Neural progenitor cell (in vitro differentiated cells): Measurements from ENCODE around the gene USP27X. TPM values are rescaled to one million over a fixed set of nuclear protein-coding genes. Genes with fewer than 3 reads are reported as not detected.

Source experiments
- DNase-seq: peaks from one replicate; pipeline ENCODE4 v3.0.0-alpha.2; 2016; ENCODE audit warnings: low spot score
- H2AFZ ChIP-seq: fragments of 200-600 bp; sonication (generic); replicated peaks from 2 replicates; pipeline ENCODE4 v1.6.1; 2016; ENCODE audit warnings: antibody characterized with exemption
- H3F3A ChIP-seq: fragments of 200-600 bp; sonication (generic); 2 replicates; pipeline ENCODE4 v1.6.1; 2016; ENCODE audit warnings: antibody characterized with exemption, low read depth
- H3K27ac ChIP-seq: fragments of 200-600 bp; sonication (generic); 2 replicates; pipeline ENCODE4 v1.5.1; 2016; ENCODE audit warnings: mild to moderate bottlenecking
- H3K27me3 ChIP-seq: fragments of 200-600 bp; sonication (generic); 2 replicates; pipeline ENCODE4 v1.6.1; 2016; ENCODE audit warnings: mild to moderate bottlenecking, moderate library complexity
- H3K36me3 ChIP-seq: fragments of 200-600 bp; sonication (generic); 2 replicates; pipeline ENCODE4 v1.5.1; 2016
- H3K4me1 ChIP-seq: fragments of 200-600 bp; sonication (generic); 2 replicates; pipeline ENCODE4 v1.6.1; 2016; ENCODE audit warnings: mixed run types
- H3K4me2 ChIP-seq: fragments of 200-600 bp; sonication (generic); 2 replicates; pipeline ENCODE4 v1.6.1; 2016
- H3K4me3 ChIP-seq: fragments of 200-600 bp; sonication (generic); 2 replicates; pipeline ENCODE4 v1.5.1; 2016
- H3K79me2 ChIP-seq: fragments of 200-600 bp; sonication (generic); 2 replicates; pipeline ENCODE4 v1.6.1; 2016; ENCODE audit warnings: low read depth
- H3K9ac ChIP-seq: fragments of 200-600 bp; sonication (generic); 2 replicates; pipeline ENCODE4 v1.6.1; 2016
- H3K9me3 ChIP-seq: fragments of 200-600 bp; sonication (generic); 2 replicates; pipeline ENCODE4 v1.5.1; 2016; ENCODE audit warnings: low read depth
- H4K20me1 ChIP-seq: fragments of 200-600 bp; sonication (generic); 2 replicates; pipeline ENCODE4 v1.6.1; 2016; ENCODE audit warnings: low read depth
- H3K27ac Mint-ChIP-seq: 3 replicates; pipeline ENCODE4 v1.8.0; 2021; ENCODE audit warnings: mixed read lengths
- H3K27me3 Mint-ChIP-seq: 2 replicates; pipeline ENCODE4 v1.8.0; 2022; ENCODE audit warnings: low read depth, mild to moderate bottlenecking, inconsistent platforms, moderate library complexity, mixed read lengths; ENCODE audit not compliant: insufficient read depth
- H3K36me3 Mint-ChIP-seq: 3 replicates; pipeline ENCODE4 v1.8.0; 2021; ENCODE audit warnings: mixed read lengths
- H3K4me1 Mint-ChIP-seq: 3 replicates; pipeline ENCODE4 v1.8.0; 2021; ENCODE audit warnings: mixed read lengths
- H3K4me3 Mint-ChIP-seq: 3 replicates; pipeline ENCODE4 v1.8.0; 2021; ENCODE audit warnings: mild to moderate bottlenecking, moderate library complexity, mixed read lengths
- H3K9me3 Mint-ChIP-seq: 3 replicates; pipeline ENCODE4 v1.8.0; 2020; ENCODE audit warnings: mixed read lengths
- EZH2 ChIP-seq: fragments of 200-600 bp; sonication (generic); IDR thresholded peaks from 2 replicates; pipeline ENCODE4 v1.6.1; 2017; ENCODE audit warnings: antibody characterized with exemption, mild to moderate bottlenecking, moderate library complexity
- EZH2phosphoT487 ChIP-seq: fragments of 200-600 bp; sonication (generic); IDR thresholded peaks from 2 replicates; pipeline ENCODE4 v1.6.1; 2017; ENCODE audit warnings: antibody characterized with exemption
- total RNA-seq: library from RNA; depleted of rRNA; stranded (reverse); fragments of >200 nt; gene quantifications from 2 replicates; pipeline ENCODE4 v1.2.3, GENCODE V29; 2015; ENCODE audit warnings: low replicate concordance
- TF ChIP-seq, protein P1 (sequence below): fragments of 200-600 bp; sonication (generic); IDR thresholded peaks from 2 replicates; pipeline ENCODE4 v1.5.1; 2017; ENCODE audit warnings: antibody characterized with exemption, mild to moderate bottlenecking

USP27X gene
- total RNA-seq, 1 donor from 2014 or later: 4.2 TPM

DNA sequence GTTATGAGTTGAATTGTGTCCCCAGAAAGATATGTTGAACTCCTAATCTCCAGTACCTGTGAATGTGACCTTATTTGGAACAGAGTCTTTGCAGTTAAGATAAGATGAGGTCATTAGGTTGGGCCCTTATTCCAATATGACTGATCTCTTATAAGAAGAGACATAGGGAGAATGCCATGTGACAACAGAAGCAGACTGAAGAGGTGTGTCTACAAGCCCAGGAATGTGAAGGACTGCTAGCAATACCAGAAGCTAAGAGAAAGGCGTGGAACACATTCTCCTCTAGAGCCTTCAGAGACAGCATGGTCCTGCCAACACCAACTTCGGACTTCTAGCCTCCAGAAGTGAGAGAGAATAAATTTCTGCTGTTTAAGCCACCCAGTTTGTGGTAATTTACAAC lies 22.5 kb upstream of the USP27X start:
- DNase-seq: no peak
- H4K20me1 ChIP-seq: no peaks in the 10 kb centered on the region
- no peak overlapping the region for H3K4me3 ChIP-seq
- H3K9ac ChIP-seq: no peak overlapping the region
- no peak overlapping the region for H2AFZ ChIP-seq
- H3K27ac Mint-ChIP-seq: no peak overlapping the region
- H3K79me2 ChIP-seq: no peaks in the 10 kb centered on the region
- H3K36me3 Mint-ChIP-seq: no peaks in the 10 kb centered on the region
- no peaks in the 10 kb centered on the region for H3K27me3 Mint-ChIP-seq
- TF ChIP-seq, protein P1, sequence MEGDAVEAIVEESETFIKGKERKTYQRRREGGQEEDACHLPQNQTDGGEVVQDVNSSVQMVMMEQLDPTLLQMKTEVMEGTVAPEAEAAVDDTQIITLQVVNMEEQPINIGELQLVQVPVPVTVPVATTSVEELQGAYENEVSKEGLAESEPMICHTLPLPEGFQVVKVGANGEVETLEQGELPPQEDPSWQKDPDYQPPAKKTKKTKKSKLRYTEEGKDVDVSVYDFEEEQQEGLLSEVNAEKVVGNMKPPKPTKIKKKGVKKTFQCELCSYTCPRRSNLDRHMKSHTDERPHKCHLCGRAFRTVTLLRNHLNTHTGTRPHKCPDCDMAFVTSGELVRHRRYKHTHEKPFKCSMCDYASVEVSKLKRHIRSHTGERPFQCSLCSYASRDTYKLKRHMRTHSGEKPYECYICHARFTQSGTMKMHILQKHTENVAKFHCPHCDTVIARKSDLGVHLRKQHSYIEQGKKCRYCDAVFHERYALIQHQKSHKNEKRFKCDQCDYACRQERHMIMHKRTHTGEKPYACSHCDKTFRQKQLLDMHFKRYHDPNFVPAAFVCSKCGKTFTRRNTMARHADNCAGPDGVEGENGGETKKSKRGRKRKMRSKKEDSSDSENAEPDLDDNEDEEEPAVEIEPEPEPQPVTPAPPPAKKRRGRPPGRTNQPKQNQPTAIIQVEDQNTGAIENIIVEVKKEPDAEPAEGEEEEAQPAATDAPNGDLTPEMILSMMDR: no peak
- no peak for TF ChIP-seq EZH2
- no peak for TF ChIP-seq EZH2phosphoT487
- H3K27me3 ChIP-seq: no peaks in the 10 kb centered on the region
- no peaks in the 10 kb centered on the region for H3K9me3 Mint-ChIP-seq
- no peak overlapping the region for H3K4me2 ChIP-seq
- H3K4me3 Mint-ChIP-seq: no peak overlapping the region
- no peaks in the 10 kb centered on the region for H3K4me1 Mint-ChIP-seq
- H3K36me3 ChIP-seq: no peaks in the 10 kb centered on the region
- H3F3A ChIP-seq: no peaks in the 10 kb centered on the region
- H3K4me1 ChIP-seq: no peaks in the 10 kb centered on the region
- no peaks in the 10 kb centered on the region for H3K9me3 ChIP-seq
- H3K27ac ChIP-seq: no peak overlapping the region

- no peaks in the 10 kb centered on the region for H3K79me2 ChIP-seq
- H2AFZ ChIP-seq: no peak overlapping the region
- no peaks in the 10 kb centered on the region for H3K27me3 ChIP-seq
- no peak overlapping the region for H3K9ac ChIP-seq
- no peaks in the 10 kb centered on the region for H3K4me1 ChIP-seq
- TF ChIP-seq EZH2phosphoT487 (no peak), EZH2 (no peak)
- TF ChIP-seq, protein P1: no peak
- Mint-ChIP-seq H3K9me3 (no peaks in the 10 kb centered on the region), H3K4me3 (no peak overlapping the region), H3K4me1 (no peaks in the 10 kb centered on the region), H3K36me3 (no peaks in the 10 kb centered on the region), H3K27me3 (no peaks in the 10 kb centered on the region), H3K27ac (no peak overlapping the region)
- no peaks in the 10 kb centered on the region for H3F3A ChIP-seq
- H3K4me3 ChIP-seq: no peak overlapping the region
- H3K4me2 ChIP-seq: no peak overlapping the region
- H4K20me1 ChIP-seq: no peaks in the 10 kb centered on the region
- no peak overlapping the region for H3K27ac ChIP-seq
- no peak for DNase-seq
- H3K9me3 ChIP-seq: no peaks in the 10 kb centered on the region
- no peaks in the 10 kb centered on the region for H3K36me3 ChIP-seq
These were observed 20.9 kb upstream of the USP27X start for GRCh38 chrX:49858341-49858740.

- no peak for DNase-seq
- no peaks in the 10 kb centered on the region for H3K4me1 ChIP-seq
- Mint-ChIP-seq H3K9me3 (no peaks in the 10 kb centered on the region), H3K27me3 (no peaks in the 10 kb centered on the region), H3K4me3 (no peak overlapping the region), H3K4me1 (no peaks in the 10 kb centered on the region), H3K27ac (no peak overlapping the region), H3K36me3 (no peaks in the 10 kb centered on the region)
- H3K4me2 ChIP-seq: no peak overlapping the region
- H3K27ac ChIP-seq: no peak overlapping the region
- no peaks in the 10 kb centered on the region for H3F3A ChIP-seq
- H3K79me2 ChIP-seq: no peaks in the 10 kb centered on the region
- H3K9me3 ChIP-seq: no peaks in the 10 kb centered on the region
- H4K20me1 ChIP-seq: no peaks in the 10 kb centered on the region
- no peak overlapping the region for H3K4me3 ChIP-seq
- no peak overlapping the region for H2AFZ ChIP-seq
- H3K27me3 ChIP-seq: no peaks in the 10 kb centered on the region
- no peak overlapping the region for H3K9ac ChIP-seq
- H3K36me3 ChIP-seq: no peaks in the 10 kb centered on the region
- TF ChIP-seq, protein P1: no peak
- no peak for TF ChIP-seq EZH2phosphoT487
These were observed 19.8 kb upstream of the USP27X start for GRCh38 chrX:49859491-49859890.
